GM19193 (cell line): ENCODE measurements around the gene GCK.

ENCODE experiments used
- POLR2A ChIP-seq: IDR thresholded peaks from 4 replicates; pipeline ENCODE4 v1.6.1; 2011; ENCODE audit not compliant: insufficient read depth, insufficient read length; ENCODE audit errors: extremely low read depth

Gene GCK

GRCh38 chr7:44189286-44189992 is at the start of gene GCK:
Gene GCK, minus strand, starts transcription at chr7:44189439. Its CDS starts 486 bp downstream, at chr7:44188953.
- no peak for TF ChIP-seq POLR2A

DNA sequence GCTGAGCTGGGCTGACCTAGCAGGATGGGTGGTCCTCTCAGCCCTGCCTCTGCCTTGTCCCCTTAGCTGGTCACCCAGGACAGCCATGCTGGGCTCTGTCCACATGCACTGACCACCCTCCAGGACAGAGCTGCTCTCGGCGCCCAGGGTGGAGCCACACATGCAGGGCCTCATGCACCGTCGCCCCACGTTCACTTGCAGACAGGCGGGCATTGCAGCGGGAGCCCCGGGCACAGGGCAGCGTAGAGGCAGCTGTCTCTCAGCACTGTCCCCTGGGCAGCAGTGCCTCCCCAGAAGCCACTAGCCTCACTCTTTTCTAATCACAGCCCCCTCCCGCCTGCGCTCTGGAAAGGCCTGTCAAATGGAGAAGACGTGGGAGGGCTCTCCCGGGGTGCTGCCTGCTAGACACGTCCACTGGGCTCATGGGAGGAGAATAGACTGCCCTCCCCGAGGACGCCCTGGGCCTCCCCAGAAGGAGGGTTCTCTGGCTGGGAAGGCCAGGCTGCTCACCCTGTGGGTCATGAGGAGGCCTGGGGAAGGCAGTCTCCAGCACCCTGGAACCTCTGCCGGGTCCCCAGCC is 49.0 kb upstream of the GCK start:
- no peak for TF ChIP-seq POLR2A

- no peak for TF ChIP-seq POLR2A
Observed at GRCh38 chr7:44237696-44238095, 48.5 kb upstream of the GCK start.

DNA sequence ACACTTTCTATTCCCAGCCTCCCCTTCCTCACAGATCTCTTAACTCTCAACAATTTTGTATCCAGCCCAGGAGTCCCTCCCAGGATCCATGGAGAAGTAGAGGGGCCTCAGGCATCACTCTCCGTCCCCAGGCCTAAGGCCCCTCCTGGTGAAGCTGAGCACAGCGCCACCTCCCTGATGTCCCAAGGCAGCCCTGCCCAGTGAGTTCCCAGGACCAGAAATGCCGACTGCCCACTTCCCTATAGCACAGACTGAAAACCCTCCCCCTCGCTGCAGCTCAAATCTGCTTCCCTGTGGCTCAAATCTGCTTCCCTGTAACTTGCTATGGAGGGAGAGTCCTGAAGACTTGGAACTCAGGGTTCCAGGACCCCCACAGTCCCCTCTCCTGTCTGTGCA is 47.1 kb upstream of the GCK start:
- TF ChIP-seq POLR2A, result no peak

DNA sequence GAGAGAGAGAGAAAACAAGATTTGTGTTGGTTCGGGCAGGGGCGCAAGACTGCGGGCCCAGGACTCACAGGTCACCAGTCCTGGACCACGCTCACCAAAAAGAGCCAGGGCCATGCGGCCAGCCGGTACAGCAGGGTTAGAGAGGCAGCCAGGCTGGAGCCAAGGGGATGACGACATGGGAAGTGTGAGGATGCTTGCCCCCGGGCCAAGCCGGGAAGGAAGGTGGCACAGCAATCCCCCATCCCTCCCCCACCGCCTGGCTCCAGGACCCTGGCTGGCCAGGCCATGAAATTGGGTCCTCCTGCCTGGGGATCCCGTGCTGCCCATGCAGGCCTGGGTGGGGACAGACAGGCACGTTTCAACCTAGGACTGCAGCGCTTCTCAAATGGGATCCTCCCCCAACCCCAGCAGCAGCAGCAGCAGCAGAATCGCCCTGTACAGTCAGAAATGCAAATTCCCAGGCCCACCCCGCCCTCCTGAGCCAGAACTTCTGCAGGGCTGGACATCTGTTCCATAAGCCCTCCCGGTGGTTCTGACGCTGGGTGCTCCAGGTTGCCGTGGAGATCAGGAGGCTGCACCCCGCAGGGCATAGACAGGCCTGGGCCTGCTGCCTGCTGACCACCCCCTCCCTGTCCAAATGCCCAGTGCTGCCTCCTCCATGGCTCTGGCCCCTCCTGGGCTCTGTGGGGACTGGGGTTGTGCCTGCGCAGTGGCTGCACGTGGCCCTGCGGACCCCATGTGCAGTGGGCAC is 46.5 kb upstream of the GCK start:
- TF ChIP-seq POLR2A, result no peak

GRCh38 chr7:44235066-44235465 is 45.8 kb upstream of the GCK start:
- no peak for TF ChIP-seq POLR2A

- TF ChIP-seq POLR2A, result no peak
Observed at GRCh38 chr7:44232901-44233715, 43.9 kb upstream of the GCK start.

- TF ChIP-seq POLR2A, result no peak
Observed at GRCh38 chr7:44232396-44232795, 43.2 kb upstream of the GCK start.

DNA sequence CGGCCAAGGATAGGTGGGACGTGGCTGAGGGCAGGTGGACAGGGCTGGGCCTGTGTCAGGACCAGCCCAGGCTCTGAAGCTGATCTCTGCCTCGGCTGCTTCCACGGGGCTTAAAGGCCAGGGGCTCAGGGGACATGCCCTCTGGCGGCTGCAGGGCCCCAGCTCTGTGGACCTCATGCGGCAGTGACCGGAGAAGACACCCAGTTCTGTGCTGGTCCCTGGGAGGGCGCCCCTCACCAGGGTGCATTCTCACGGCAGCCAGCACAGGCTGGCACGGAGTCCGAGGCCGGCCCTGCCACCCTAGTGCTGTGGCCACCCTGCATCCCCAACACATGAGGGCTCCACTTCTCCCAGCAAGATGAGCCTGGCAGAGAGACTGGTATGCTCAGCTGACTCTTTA is 41.8 kb upstream of the GCK start:
- no peak for TF ChIP-seq POLR2A

DNA sequence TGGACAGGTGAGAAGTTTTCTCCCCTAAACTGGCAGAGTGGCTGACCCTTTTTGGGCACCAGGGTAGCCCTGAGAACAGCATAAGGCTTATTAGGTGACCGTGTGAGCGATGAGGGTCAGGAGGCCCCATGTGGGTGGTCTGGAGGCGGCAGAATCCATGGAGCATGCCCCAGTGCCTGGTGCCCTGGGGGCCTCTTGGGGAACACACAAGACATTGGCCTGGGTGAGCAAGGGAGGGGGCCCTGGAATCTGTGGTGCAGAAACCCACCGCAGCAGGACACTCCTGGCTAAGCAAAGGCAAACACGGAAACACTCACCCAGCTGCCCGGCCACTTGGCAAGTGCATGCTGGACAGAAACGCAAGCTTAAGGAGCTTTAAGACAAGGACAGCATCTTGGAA is 41.0 kb upstream of the GCK start:
- no peak for TF ChIP-seq POLR2A

DNA sequence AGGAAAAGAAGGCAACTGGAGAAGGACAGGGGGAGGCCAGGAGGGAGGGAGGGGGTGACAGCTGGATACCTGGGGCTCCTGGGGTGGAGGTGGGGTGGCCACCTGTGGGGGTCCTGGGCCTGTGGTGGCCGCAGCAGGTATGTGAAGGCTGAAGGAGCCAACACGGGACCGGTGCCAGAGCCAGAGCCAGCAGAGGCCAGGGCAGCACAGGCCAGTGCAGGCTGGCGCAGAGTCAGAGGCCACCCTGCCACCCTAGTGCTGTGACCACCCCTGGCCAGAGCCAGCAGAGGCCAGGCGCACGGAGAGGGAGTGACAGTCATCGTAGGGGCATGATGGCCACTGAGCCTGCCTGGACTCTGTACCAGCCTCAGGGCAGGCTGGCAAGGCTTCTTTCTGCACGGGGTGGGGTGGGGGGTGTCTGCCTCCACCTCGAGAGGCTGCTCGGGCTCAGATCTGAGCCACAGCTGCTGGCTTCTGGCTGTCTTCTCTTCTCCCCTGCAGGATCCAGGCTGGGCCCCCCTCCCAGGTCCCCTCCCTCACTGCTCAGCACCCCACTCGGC is 40.4 kb upstream of the GCK start:
- TF ChIP-seq POLR2A, result no peak

GRCh38 chr7:44228571-44229350 is 39.5 kb upstream of the GCK start:
- TF ChIP-seq POLR2A, result no peak

GRCh38 chr7:44227911-44228310 is 38.7 kb upstream of the GCK start:
- TF ChIP-seq POLR2A, result no peak

DNA sequence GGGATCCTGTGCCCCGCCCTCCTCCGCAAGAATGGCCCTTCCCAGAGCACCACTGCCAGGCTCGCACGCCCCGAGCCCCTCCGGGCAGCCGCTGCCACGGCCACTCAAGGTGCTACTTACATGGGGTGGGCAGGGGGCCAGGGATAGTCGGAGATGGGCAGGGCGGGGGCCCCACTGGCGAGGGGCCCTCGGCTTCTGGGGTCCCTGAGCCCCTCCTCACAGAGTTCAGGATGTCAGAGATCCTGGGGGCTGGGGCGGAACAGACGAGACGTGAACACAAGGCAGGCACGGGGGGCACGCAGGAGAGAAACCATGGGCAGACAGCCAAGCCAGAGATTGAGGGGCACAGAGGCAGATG is 37.1 kb upstream of the GCK start:
- no peak for TF ChIP-seq POLR2A
